IMR-90 (cell line): ENCODE measurements around the gene KDM5B.

Experiments used
- BHLHE40 ChIP-seq: fragments of 150-350 bp; IDR thresholded peaks from 2 replicates; pipeline ENCODE4 v1.6.1; 2016; ENCODE audit warnings: mild to moderate bottlenecking, low read depth, low read length
- CEBPB ChIP-seq: IDR thresholded peaks from 2 replicates; pipeline ENCODE4 v1.6.1; 2012; ENCODE audit warnings: low read depth, low read length, improper control_type of control experiment
- CTCF ChIP-seq: conservative IDR thresholded peaks from 2 replicates; pipeline ENCODE4 v1.5.1; 2012; ENCODE audit warnings: mild to moderate bottlenecking, low read depth, low read length, improper control_type of control experiment
- ELK1 ChIP-seq: fragments of 150-350 bp; IDR thresholded peaks from 2 replicates; pipeline ENCODE4 v1.6.1; 2016; ENCODE audit warnings: low read depth, mild to moderate bottlenecking, low read length, moderate library complexity, borderline replicate concordance
- FOS ChIP-seq: fragments of 150-350 bp; IDR thresholded peaks from 2 replicates; pipeline ENCODE4 v1.6.1; 2016; ENCODE audit warnings: low read depth, low read length
- MAFK ChIP-seq: IDR thresholded peaks from 2 replicates; pipeline ENCODE4 v1.6.1; 2012; ENCODE audit warnings: low read depth, low read length, improper control_type of control experiment
- MAZ ChIP-seq: IDR thresholded peaks from 2 replicates; pipeline ENCODE4 v1.6.1; 2012; ENCODE audit warnings: low read depth, mild to moderate bottlenecking, low read length, improper control_type of control experiment, moderate library complexity, borderline replicate concordance
- MXI1 ChIP-seq: IDR thresholded peaks from 2 replicates; pipeline ENCODE4 v1.6.1; 2012; ENCODE audit warnings: low read depth, mild to moderate bottlenecking, low read length, moderate library complexity, borderline replicate concordance
- POLR2A ChIP-seq: IDR thresholded peaks from 2 replicates; pipeline ENCODE4 v1.6.1; 2012; ENCODE audit warnings: mild to moderate bottlenecking, low read depth, low read length
- RAD21 ChIP-seq: IDR thresholded peaks from 2 replicates; pipeline ENCODE4 v1.6.1; 2012; ENCODE audit warnings: low read length, improper control_type of control experiment
- RFX5 ChIP-seq: IDR thresholded peaks from 2 replicates; pipeline ENCODE4 v1.8.0; 2012; ENCODE audit warnings: low read depth, mild to moderate bottlenecking, low read length, moderate library complexity
- SMC3 ChIP-seq: fragments of 150-350 bp; IDR thresholded peaks from 2 replicates; pipeline ENCODE4 v1.6.1; 2016; ENCODE audit warnings: low read depth, mild to moderate bottlenecking, antibody characterized with exemption, low read length, moderate library complexity
- USF2 ChIP-seq: fragments of 150-350 bp; IDR thresholded peaks from 2 replicates; pipeline ENCODE4 v1.6.1; 2017; ENCODE audit warnings: mild to moderate bottlenecking, antibody characterized with exemption, low read length, low read depth

GRCh38 chr1:202703191-202703590 is 105.0 kb downstream of the KDM5B start:
- TF ChIP-seq CTCF (no peak), MAFK (no peak), RAD21 (no peak), CEBPB (no peak), RFX5 (no peak), POLR2A (no peak), ELK1 (no peak), MXI1 (no peak), MAZ (no peak), SMC3 (no peak), FOS (no peak), BHLHE40 (no peak), USF2 (no peak)
